SIG-M5 (cell line): ENCODE measurements around the gene MEGF8.
"Not testable (repeated sequence)": the region's sequence is repeated elsewhere in the genome, so short reads cannot be mapped to it uniquely, and the experiment has no call there.

Experiments
- DNase-seq: peaks from one replicate; lab custom pipeline; 2025; lab: John Stamatoyannopoulos, UW

The MEGF8 gene

DNA sequence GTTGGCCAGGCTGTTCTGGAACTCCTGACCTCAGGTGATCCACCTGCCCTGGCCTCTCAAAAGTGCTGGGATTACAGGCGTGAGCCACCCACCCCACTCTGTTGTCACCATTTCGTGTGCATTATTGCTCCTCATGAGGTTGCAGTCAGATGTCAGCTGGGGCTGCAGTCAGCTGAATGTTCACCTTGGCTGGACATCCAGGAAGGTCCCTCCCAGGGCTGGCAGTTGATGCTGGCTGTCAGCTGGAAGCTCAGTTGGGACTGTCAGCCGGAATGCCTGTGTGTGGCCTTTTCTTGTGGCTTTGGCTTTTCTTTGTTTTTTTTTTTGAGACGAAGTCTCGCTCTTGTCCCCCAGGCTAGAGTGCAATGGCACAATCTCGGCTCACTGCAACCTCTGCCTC lies 6.6 kb downstream of the MEGF8 start:
- no peak for DNase-seq

DNA sequence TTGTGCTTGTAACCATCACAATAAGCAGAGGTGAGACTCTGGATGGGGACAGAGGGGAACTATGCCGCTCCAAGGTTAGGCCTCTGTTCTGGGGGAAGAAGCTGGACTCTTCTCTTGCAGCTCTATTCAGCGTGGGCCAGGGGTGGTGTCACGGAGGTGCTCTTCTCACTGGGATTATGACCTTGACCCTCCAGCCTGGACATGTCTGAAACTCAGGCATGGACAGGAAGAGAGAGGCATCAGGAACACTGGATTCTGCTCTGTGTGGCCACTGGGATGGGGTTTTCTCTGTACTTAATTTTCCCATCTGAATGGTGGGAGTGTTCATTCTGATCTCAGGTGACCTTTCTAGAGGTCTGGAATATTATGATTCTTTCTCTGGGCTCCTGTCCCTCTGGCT lies 7.6 kb downstream of the MEGF8 start:
- DNase-seq = no peak

DNA sequence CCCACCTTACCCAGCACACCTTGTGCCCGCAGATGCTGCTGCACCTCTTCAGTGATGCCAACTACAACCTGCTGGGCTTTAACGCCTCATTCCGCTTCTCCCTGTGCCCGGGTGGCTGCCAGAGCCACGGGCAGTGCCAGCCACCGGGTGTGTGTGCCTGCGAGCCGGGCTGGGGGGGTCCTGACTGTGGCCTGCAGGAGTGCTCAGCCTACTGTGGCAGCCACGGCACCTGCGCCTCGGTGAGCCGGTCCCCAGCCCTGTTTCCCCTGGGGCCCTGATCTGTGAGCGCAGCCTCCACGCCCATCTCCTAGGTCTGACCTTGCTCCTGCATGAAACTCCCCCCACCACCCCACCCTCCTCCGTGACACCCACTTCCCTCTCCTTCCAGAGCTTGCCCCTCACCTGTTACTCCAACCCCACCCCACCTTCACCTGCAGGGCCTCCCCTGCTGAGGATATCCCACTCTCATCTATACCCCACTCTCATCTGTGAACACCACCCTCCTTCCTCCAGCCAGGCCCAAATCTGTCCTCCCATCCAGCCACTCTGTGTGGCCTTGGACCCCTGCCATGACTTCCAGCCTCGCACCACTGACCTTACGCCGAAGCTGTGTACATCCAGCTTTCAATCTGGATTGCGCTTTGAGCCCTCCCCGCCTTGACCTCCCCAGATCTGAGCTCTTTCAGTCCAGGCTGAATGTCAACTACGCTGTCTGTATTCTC lies 8.7 kb downstream of the MEGF8 start:
- DNase-seq = no peak

DNA sequence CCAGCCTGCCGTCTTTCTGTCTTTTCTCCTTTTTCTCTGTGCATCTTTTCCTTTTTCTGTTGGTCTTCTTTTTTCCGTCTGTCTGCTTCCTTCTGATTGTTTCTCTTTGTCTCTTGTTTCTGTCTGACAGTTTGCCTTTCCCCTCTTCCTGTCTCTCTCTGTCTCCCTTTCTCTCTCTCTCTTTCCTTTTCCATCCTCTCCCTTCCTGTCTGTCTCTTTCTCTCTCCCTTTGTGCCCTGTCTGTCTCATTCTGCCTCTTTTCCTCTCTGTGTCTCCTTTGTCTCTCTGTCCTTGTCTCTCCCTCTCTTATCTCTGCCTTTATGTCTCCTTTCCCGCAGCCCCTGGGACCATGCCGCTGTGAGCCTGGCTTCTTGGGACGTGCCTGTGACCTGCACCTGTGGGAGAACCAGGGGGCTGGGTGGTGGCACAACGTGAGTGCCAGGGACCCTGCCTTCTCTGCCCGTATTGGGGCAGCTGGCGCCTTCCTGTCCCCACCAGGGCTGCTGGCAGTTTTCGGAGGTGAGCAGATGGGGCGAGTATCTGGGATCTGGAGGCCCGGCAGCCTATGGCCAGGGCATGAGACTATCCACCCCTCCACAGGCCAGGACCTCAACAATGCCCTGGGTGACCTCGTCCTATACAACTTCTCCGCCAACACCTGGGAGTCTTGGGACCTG lies 9.4 kb downstream of the MEGF8 start:
- no peak for DNase-seq

DNA sequence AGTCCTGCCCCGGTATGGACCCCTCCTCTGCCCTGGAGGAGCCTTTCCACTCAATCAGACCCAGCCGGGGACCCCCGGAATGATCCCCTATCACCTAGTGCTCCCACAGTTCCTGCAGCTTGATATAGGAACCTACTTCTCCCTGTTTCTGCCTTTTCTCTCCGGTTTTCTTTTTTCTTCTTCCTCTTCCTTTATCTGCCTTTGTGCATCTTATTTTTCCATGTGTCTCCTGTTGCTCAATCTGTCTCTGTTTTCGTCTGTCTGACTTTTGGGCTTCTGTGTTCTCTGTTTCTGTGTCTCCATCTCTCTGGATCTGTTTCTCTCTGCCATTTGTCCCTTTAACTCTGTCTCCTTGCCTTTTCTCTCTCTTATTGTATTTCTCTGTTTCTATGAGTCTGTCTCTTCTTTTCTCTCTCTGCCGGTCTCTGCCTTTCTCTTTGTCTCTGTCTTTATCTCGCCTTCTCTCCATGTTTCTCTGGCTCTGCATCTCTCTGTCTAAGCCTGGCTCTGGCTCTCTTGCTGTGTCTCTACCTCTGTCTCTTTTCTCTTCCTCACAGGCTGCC lies 10.0 kb downstream of the MEGF8 start:
- DNase-seq = no peak

DNA sequence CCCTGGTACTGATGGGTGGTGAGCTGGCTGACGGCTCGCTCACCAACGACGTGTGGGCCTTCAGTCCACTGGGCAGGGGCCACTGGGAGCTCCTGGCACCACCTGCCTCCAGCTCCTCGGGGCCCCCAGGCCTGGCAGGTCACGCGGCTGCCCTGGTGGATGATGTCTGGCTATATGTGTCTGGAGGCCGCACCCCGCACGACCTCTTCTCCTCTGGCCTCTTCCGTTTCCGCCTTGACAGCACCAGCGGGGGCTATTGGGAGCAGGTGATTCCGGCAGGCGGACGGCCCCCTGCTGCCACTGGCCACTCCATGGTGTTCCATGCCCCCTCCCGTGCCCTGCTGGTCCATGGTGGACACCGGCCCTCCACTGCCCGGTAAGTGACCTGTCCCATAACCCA lies 10.5 kb downstream of the MEGF8 start:
- DNase-seq = no peak

DNA sequence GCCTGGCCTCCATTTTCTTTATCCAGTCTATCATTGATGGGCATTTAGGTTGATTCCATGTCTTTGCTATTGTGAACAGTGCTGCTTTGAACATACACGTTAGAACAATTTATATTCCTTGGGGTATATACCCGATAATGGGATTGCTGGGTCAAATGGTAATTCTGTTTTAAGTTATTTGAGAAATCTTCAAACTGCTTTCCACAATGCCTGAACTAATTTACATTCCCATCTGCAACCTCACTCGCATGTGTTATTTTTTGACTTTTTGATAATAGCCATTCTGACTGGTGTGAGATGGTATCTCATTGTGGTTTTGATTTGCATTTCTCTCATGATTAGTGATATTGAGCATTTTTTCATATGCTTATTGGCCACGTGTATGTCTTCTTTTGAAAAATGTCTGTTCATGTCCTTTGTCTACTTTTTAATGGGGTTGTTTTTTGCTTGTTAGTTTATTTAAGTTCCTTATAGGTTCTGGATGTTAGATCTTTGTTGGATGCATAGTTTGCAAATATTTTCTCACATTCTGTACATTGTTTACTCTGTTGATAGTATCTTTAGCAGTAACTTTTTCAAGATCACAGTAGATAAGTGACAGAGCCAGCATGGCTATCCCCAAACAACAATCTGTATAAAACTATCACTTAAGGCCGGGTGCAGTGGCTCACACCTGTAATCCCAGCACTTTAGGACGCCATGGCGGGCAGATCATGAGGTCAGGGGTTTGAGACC lies 13.9 kb downstream of the MEGF8 start:
- not testable (repeated sequence) for DNase-seq

DNA sequence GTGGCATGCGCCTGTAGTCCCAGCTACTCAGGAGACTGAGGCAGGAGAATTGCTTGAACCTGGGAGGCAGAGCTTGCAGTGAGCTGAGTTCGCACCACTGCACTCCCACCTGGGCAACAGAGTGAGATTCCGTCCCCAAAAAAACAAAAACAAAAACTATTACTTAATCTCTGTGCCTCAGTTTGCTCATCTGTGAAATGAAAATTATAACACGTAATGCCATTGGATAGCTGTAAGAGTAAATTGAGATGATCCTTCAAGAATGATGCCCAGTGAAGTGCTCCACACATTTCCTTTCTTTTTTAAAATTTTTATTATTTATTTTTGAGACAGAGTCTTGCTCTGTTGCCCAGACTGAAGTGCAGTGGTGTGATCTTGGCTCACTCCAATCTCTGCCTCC lies 14.5 kb downstream of the MEGF8 start:
- DNase-seq = not testable (repeated sequence)

DNA sequence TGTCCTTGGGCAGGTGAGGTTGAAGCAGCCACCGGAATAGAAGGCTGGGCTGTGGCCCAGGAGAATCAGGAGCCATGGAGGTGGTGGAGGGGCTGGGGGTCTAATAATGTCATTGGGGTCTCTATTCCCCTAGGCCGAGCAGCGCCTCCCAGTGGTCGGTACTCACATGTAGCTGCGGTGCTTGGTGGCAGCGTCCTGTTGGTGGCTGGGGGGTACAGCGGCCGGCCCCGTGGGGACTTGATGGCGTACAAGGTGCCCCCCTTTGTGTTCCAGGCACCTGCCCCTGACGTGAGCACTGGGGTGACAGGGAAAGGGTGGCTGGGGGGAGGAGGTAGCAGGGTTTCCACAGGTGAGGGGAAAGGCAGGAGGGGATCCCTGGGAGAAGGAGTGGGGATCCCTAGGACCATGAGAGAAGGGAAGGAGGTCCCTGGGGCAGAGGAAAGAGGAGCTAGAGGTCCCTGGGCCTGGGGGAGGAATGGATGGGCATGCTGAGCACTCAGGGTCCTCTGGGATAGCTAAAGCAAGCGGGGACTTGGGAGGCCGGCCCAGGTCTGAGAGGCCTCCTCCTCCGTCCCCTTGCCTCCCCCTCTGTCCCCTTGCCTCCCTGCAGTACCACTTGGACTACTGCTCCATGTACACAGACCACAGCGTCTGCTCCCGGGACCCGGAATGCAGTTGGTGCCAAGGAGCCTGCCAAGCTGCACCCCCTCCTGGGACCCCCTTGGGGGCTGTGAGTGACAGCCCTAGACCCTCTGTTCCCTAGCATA lies 18.1 kb downstream of the MEGF8 start:
- no peak for DNase-seq

DNA sequence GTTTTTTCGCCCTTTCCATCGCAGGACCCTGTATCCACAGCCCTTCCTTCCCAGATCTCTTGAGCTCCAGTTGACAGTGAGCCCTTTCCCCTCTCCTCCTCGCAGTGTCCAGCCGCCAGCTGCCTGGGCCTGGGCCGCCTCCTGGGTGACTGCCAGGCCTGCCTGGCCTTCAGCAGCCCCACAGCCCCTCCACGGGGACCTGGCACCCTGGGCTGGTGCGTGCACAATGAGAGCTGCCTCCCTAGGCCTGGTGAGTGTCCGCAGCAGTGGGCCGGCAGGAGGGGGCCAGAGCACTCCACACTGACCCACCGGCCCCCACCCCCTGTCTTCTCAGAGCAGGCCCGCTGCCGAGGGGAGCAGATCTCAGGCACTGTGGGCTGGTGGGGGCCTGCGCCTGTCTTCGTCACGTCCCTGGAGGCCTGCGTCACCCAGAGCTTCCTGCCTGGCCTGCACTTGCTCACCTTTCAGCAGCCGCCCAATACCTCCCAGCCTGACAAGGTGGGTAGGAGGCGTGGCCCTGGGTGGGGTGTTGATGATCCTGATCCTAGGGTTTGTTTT lies 19.0 kb downstream of the MEGF8 start:
- no peak for DNase-seq

DNA sequence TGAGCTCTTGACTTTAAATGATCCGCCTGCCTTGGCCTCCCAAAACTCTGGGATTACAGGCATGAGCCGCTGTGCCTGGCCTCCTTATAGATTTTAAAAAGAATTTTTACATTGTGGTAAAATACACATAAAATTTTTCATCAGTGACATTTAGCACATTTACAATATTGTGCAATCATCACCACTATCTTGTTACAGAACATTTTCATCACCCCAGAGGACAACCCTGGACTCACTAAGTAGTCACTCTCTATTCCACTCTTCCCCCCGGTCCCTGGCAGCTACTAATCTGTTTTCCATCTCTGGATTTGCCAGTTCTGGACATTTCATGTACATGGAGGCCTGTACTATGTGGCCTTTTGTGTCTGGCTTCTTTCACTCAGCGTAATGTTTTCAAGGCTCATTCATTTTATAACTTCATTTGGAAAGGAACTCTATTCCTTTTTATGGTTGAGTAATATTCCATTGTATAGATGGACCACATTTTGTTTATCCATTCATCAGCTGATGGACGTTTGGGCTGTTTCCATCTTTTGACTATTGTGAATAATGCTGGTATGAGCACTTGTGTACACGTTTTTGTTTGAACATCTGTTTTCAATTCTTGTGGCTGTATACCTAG lies 19.9 kb downstream of the MEGF8 start:
- DNase-seq = no peak

DNA sequence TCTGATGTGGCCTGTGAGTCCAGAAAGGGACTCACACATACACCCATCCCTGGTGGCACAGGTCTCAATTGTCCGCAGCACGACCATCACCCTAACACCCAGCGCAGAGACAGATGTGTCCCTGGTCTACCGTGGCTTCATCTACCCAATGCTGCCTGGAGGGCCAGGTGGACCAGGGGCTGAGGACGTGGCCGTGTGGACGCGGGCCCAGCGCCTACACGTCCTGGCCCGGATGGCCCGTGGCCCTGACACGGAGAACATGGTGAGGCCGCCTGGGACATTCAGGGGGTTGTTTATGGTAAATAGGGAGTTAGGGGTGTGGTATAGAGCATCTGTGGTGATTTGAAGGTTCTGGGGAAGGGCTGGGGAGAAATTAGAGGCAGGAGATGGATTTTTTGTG lies 22.8 kb downstream of the MEGF8 start:
- no peak for DNase-seq

DNA sequence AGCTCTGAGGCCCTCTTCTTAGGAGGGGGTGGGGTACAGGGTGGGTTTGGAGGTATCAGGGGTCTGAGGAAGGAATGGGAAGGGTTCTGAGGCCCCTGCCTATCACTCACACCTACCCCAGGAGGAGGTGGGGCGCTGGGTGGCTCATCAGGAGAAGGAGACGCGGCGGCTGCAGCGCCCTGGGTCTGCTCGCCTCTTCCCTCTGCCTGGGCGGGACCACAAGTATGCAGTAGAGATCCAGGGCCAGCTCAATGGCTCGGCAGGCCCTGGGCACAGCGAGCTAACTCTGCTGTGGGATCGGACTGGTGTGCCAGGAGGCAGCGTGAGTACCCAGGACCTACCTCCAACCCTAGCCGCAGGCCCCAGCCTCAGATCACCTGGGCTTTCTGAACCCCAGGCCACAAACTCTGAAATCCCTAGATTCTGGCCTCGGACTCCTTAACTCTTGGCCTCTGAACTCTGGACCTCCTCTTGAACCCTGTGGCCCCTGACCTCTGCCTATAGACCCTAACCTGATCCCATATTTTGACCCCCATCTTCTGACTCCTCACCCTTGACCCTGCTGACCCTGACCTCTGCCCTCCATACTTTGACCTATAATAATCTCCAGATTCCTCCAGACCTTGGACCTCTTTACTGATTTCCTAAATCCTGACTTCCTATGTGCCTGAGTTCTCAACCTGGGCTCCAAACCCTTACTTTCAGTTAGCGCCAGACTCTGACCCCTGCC lies 24.1 kb downstream of the MEGF8 start:
- DNase-seq = no peak

DNA sequence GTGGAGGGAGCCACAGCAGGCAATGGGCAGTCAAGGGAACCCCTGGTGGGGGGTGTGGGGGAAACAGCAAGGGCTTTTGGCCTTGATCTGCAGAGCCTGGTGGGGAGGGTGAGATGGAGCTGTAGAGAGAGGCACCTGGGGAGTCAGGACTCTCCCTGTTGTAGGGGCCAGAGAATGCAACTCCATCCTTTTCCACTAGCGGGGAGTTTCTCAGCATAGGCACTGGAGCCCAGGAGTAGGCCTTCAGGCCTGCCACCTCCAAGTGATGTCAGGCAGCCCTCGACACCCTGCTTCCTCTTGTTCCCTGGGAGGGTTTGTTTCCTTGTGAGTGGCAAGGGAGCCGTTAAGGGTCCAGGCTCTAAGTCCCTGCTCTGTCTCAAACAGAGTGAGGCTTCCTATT lies 25.0 kb downstream of the MEGF8 start:
- no peak for DNase-seq

DNA sequence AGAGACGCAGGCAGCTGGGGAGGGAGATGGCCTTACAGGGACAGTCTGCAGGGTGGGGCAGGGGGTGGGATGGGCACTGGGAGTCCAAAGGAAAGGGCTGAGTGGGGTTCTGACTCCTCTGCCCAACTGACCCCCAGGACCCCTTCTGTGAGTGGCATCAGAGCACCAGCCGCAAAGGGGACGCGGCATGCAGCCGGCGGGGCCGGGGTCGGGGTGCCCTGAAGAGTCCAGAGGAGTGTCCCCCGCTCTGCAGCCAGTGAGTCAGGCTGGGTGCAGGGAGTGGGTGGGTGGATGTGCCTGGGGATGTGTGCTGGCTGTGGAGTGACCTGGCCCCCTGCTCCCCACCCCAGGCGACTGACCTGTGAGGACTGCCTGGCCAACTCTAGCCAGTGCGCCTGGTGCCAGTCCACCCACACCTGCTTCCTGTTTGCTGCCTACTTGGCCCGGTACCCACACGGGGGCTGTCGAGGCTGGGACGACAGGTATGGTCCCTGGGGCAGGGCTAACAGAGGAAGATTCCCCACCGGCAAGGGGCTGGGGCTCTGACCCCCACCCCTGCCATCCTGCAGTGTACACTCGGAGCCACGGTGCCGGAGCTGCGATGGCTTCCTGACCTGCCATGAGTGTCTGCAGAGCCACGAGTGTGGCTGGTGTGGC lies 25.8 kb downstream of the MEGF8 start:
- no peak for DNase-seq

DNA sequence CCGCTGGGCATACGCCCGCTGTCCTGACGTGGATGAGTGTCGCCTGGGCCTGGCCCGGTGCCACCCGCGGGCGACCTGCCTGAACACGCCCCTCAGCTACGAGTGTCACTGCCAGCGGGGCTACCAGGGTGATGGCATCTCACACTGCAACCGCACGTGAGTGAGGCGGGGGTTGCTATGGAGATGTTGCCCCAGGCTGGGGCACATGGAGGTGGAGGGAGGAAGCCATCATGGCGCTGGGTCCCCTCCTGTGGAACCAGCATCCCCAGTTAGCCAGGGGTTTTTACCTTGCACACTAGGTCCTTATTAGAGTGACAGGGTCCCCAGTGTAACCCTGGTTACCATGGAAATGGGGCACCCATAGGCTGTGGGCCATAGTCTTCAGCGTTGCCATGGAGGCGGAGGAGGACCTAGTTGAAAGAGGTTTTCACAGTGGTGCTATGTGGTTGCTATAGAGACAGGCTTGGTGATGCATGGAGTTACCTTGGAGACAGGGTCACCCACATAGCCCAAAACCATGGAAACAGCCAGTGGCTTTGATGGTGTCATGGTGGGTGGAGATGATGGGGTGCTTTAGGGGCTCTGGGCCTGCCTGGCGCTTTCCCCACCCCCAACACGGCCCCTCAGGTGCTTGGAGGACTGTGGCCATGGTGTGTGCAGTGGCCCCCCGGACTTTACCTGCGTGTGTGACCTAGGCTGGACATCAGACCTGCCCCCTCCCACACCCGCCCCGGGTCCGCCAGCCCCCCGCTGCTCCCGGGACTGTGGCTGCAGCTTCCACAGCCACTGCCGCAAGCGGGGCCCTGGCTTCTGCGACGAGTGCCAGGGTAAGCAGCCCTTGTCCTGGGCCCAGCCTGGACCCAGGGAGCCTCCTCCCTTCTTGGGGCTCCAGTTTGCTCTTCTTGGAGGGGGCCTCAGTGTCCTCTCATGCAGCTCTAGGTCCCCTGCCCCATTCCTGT lies 27.1 kb downstream of the MEGF8 start:
- no peak for DNase-seq

DNA sequence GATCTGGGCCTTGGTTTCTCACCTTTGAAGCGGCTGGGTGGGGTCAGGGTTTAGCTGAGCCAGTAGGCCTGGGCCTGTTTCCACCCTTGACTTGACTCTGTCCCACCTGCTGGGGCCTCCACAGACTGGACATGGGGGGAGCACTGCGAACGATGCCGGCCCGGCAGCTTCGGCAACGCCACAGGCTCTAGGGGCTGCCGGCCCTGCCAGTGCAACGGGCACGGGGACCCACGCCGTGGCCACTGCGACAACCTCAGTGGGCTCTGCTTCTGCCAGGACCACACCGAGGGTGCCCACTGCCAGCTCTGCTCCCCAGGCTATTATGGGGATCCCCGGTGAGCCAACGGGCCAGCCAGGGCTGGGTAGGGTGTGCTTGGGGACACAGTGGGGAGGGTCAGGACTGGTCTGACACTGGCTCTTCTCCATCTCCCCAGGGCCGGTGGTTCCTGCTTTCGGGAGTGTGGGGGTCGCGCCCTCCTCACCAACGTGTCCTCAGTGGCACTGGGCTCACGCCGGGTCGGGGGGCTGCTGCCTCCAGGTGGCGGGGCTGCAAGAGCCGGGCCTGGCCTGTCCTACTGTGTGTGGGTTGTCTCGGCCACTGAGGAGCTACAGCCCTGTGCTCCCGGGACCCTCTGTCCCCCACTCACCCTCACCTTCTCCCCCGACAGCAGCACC lies 28.0 kb downstream of the MEGF8 start:
- no peak for DNase-seq

DNA sequence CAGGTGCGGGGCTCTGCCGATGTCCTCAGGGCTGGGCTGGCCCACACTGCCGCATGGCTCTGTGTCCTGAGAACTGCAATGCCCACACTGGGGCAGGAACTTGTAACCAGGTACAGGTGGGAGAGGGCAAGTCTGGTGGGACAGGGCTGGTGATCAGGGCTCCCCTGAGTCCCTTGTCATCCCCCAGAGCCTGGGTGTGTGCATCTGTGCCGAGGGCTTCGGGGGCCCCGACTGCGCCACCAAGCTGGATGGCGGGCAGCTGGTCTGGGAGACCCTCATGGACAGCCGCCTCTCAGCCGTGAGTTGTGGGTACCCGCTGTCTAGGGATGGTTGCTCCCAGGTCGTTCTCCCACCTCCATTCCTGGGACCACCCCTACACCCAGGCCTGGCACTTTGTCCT lies 30.5 kb downstream of the MEGF8 start:
- DNase-seq = no peak
